WERI-Rb-1 (cell line): ENCODE measurements around the gene PACC1.
A peak's percentile ranks its signal among the peaks of the same experiment; 100 is the strongest.

Experiments
- DNase-seq: peaks from one replicate; pipeline ENCODE4 v3.0.0-alpha.2; 2020
- H3K27ac ChIP-seq: fragments of 250-450 bp; sonication (Bioruptor Pico); 2 replicates; pipeline ENCODE4 v1.5.1; 2020; ENCODE audit warnings: mild to moderate bottlenecking, moderate library complexity
- H3K27me3 ChIP-seq: fragments of 250-450 bp; sonication (Bioruptor Pico); 2 replicates; pipeline ENCODE4 v1.5.1; 2021; ENCODE audit warnings: mild to moderate bottlenecking, low read depth, moderate library complexity; ENCODE audit not compliant: insufficient read depth, severe bottlenecking
- H3K36me3 ChIP-seq: fragments of 250-450 bp; sonication (Bioruptor Pico); 2 replicates; pipeline ENCODE4 v1.5.1; 2020; ENCODE audit warnings: mild to moderate bottlenecking, moderate library complexity
- H3K4me3 ChIP-seq: 2 replicates; pipeline ENCODE4 v1.5.1; 2011; ENCODE audit warnings: low read depth, mild to moderate bottlenecking, control low read depth, low read length
- H3K9me3 ChIP-seq: fragments of 250-450 bp; sonication (Bioruptor Pico); 2 replicates; pipeline ENCODE4 v1.5.1; 2021; ENCODE audit warnings: mild to moderate bottlenecking, moderate library complexity; ENCODE audit not compliant: severe bottlenecking
- TF ChIP-seq, protein P1 (sequence below): IDR thresholded peaks from 2 replicates; pipeline ENCODE4 v1.5.1; 2011; ENCODE audit warnings: low read depth, mild to moderate bottlenecking, control low read depth, inconsistent platforms, low read length

The PACC1 gene

GRCh38 chr1:212433577-212434462 is 19.1 kb upstream of the PACC1 start:
- Histone ChIP-seq H3K9me3 (no peaks in the 10 kb centered on the region), H3K36me3 (no peaks in the 10 kb centered on the region; the same call in none of the 2 replicates), H3K27me3 (no peaks in the 10 kb centered on the region), H3K27ac (no peak overlapping the region), H3K4me3 (peak overlapping the region; percentile 60)
- TF ChIP-seq, protein P1, sequence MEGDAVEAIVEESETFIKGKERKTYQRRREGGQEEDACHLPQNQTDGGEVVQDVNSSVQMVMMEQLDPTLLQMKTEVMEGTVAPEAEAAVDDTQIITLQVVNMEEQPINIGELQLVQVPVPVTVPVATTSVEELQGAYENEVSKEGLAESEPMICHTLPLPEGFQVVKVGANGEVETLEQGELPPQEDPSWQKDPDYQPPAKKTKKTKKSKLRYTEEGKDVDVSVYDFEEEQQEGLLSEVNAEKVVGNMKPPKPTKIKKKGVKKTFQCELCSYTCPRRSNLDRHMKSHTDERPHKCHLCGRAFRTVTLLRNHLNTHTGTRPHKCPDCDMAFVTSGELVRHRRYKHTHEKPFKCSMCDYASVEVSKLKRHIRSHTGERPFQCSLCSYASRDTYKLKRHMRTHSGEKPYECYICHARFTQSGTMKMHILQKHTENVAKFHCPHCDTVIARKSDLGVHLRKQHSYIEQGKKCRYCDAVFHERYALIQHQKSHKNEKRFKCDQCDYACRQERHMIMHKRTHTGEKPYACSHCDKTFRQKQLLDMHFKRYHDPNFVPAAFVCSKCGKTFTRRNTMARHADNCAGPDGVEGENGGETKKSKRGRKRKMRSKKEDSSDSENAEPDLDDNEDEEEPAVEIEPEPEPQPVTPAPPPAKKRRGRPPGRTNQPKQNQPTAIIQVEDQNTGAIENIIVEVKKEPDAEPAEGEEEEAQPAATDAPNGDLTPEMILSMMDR = no peak
- no peak for DNase-seq

DNA sequence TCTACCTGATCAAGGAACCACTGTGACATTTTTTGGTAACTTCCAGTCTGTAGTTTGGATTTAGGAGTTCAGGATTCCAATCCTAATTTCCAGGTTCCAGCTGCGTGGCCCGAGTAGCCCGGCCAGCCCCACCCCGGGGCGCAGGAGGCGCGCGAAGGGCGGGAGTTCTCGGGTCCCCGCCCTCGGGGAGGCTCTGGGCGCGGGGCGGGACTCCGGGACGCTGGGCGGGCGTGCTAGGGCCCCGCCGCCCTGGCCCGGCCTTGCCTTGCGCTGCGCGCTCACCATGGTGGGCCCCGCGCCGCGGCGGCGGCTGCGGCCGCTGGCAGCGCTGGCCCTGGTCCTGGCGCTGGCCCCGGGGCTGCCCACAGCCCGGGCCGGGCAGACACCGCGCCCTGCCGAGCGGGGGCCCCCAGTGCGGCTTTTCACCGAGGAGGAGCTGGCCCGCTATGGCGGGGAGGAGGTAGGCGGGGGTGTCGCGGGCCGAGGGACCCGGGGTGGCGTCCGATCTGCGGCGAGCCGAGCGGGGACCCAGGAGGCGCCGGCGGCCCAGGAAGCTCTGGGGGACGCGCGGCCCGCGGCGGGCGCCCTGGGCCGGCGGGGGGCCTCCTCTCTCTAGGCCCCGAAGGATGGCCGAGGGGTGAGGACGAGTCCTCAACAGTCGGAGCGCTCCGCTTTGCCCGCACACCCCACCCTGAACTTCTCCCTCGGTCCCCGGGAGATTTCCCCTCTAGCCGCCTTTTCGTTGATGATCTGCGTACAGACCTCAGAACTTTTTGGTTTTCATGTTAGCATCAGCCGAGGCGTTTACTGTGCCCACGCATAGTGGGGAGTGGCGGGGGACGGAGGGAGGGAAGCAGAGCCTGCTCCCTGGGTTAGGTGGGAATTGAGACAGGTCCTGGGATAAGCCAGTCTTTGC is 18.2 kb upstream of the PACC1 start, which contains the start of gene NENF:
Gene NENF (plus strand): TSS at position 260 of the 916 bp plus-strand sequence. CDS start 24 bp downstream, at position 284.
- Histone ChIP-seq H3K36me3 (no peaks in the 10 kb centered on the region; the same call in none of the 2 replicates), H3K4me3 (peak within 1 kb of the TSS; percentile 60), H3K27ac (peak within 1 kb of the TSS; percentile 56), H3K9me3 (no peaks in the 10 kb centered on the region), H3K27me3 (no peaks in the 10 kb centered on the region)
- TF ChIP-seq, protein P1 = no peak
- DNase-seq = peak; percentile 76

GRCh38 chr1:212432272-212432660 is 17.6 kb upstream of the PACC1 start:
- TF ChIP-seq, protein P1 = no peak
- no peaks in the 10 kb centered on the region for H3K27me3 ChIP-seq
- H3K9me3 ChIP-seq = no peaks in the 10 kb centered on the region
- H3K4me3 ChIP-seq = peak overlapping the region; percentile 38
- H3K27ac ChIP-seq = no peak overlapping the region
- H3K36me3 ChIP-seq = no peaks in the 10 kb centered on the region; the same call in none of the 2 replicates
- DNase-seq = no peak

DNA sequence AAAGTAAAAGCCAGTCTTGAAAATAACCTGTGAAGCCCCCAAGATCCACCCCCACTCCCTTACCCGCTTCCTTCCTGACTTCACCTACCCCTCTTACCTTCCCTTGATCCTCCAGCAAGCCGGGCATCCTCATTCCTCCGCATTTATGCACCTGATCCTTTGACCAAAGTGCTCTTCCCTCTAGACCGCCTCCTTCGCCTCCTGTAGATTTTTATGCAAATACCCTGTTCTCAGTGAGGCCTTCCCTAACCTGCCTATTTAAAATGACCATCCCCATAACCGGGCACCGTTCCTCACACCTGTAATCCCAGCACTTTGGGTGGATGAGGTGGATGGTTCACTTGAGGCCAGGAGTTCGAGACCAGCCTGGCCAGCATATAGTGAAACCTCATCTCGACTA is 17.0 kb upstream of the PACC1 start:
- no peak overlapping the region for H3K4me3 ChIP-seq
- no peaks in the 10 kb centered on the region; the same call in 1 of the 2 replicates for H3K36me3 ChIP-seq
- H3K9me3 ChIP-seq = no peaks in the 10 kb centered on the region
- no peak overlapping the region for H3K27ac ChIP-seq
- H3K27me3 ChIP-seq = no peaks in the 10 kb centered on the region
- no peak for DNase-seq
- TF ChIP-seq, protein P1 = no peak

DNA sequence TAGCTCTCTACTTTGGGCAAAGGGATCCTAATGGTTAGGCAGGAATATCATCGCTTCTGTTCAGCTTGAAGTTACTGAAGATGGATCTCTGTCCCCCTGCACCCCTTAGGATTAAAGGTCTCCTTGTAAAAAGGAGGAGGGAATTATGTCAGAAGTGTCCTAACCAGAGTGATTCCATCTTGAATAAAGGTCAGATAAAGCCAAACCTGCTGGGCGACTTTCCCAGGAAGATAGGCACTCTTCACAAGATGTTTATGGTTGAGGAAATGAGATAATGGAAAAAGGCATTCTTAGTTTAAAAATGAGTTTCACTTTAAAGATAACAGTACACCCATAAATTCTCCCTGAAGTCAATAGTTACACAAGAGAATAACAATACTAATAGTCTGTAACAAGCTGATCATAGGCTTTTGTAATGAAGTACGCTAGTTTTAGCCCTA is 16.3 kb upstream of the PACC1 start:
- no peaks in the 10 kb centered on the region for H3K27me3 ChIP-seq
- no peak overlapping the region for H3K27ac ChIP-seq
- TF ChIP-seq, protein P1 = no peak
- no peak for DNase-seq
- no peaks in the 10 kb centered on the region for H3K9me3 ChIP-seq
- no peaks in the 10 kb centered on the region; the same call in 1 of the 2 replicates for H3K36me3 ChIP-seq
- H3K4me3 ChIP-seq = no peak overlapping the region
